Measurements from ENCODE around the gene CIB4.

CIB4 gene

GRCh38 chr2:26612522-26613240, 28.5 kb downstream of the CIB4 start:
- no peak overlapping the region for H3K14ac ChIP-seq (ENCODE audit: low read length in 2 of 2)
- no peak overlapping the region for H3K4ac ChIP-seq (ENCODE audit: low read depth in 1 of 2, low read length in 2 of 2)
- H4K91ac ChIP-seq (ENCODE audit: low read length): no peak overlapping the region
- H3K27me3 ChIP-seq (ENCODE audit: control insufficient read depth in 1 of 2, insufficient read depth in 1 of 2, low read length in 2 of 2): peaks cover 49 to 94% of the 10 kb centered on the region in 2 experiments
- no peak overlapping the region for H4K8ac ChIP-seq (ENCODE audit: low read length)
- H3K23ac ChIP-seq (ENCODE audit: low read length in 2 of 2): no peak overlapping the region
- H3K4me1 ChIP-seq (ENCODE audit: control insufficient read depth, insufficient read depth, low read depth, low read length): peaks cover 5% of the 10 kb centered on the region
- no peak overlapping the region for H2BK5ac ChIP-seq (ENCODE audit: low read depth, low read length, poor library complexity, severe bottlenecking)
- no peaks in the 10 kb centered on the region for H3K9me3 ChIP-seq (ENCODE audit: control insufficient read depth, low read length)
- peak overlapping the region in 1 of 2 experiments; percentile 23 for H2BK12ac ChIP-seq (ENCODE audit: low read length in 2 of 2)
- no peak overlapping the region for H2BK120ac ChIP-seq (ENCODE audit: low read depth, low read length)
- peak overlapping the region; percentile 60 for H2BK15ac ChIP-seq (ENCODE audit: low read depth, poor library complexity, severe bottlenecking)
- H3K27ac ChIP-seq (ENCODE audit: low read length, poor library complexity, severe bottlenecking): no peak overlapping the region
- H3K18ac ChIP-seq (ENCODE audit: low read depth in 1 of 2, low read length in 2 of 2): no peak overlapping the region
- H3K4me2 ChIP-seq (ENCODE audit: low read length, poor library complexity, severe bottlenecking): no peak overlapping the region
- H3K9ac ChIP-seq (ENCODE audit: low read length): no peak overlapping the region
- no peak for DNase-seq
- WGBS: 50% methylated on average over 8 of the region's 8 CpGs
- no peak overlapping the region for H2AK5ac ChIP-seq (ENCODE audit: low read length, severe bottlenecking)
- no peak overlapping the region for H2AFZ ChIP-seq (ENCODE audit: low read depth, low read length)
- no peaks in the 10 kb centered on the region for H3K36me3 ChIP-seq (ENCODE audit: control insufficient read depth in 1 of 2, insufficient read depth in 2 of 2, low read depth in 1 of 2, low read length in 2 of 2)
- no peaks in the 10 kb centered on the region for H3K79me1 ChIP-seq (replicated peaks; ENCODE audit: low read length, poor library complexity, severe bottlenecking)
- no peak overlapping the region for H3K4me3 ChIP-seq (ENCODE audit: insufficient read depth in 1 of 2, low read depth in 1 of 2, low read length in 2 of 2)

GRCh38 chr2:26612034-26612433, 29.1 kb downstream of the CIB4 start:
- Histone ChIP-seq H3K4ac (ENCODE audit: low read depth in 1 of 2, low read length in 2 of 2) (no peak overlapping the region), H3K4me1 (ENCODE audit: control insufficient read depth, insufficient read depth, low read depth, low read length) (peaks cover 5% of the 10 kb centered on the region), H3K27me3 (ENCODE audit: control insufficient read depth in 1 of 2, insufficient read depth in 1 of 2, low read length in 2 of 2) (peaks cover 42 to 91% of the 10 kb centered on the region in 2 experiments), H3K23ac (ENCODE audit: low read length in 2 of 2) (no peak overlapping the region), H2AK5ac (ENCODE audit: low read length, severe bottlenecking) (no peak overlapping the region), H2AFZ (ENCODE audit: low read depth, low read length) (no peak overlapping the region), H4K8ac (ENCODE audit: low read length) (no peak overlapping the region), H3K14ac (ENCODE audit: low read length in 2 of 2) (peak overlapping the region in 1 of 2 experiments; percentile 45), H4K91ac (ENCODE audit: low read length) (no peak overlapping the region), H3K79me1 (replicated peaks; ENCODE audit: low read length, poor library complexity, severe bottlenecking) (no peaks in the 10 kb centered on the region), H3K9ac (ENCODE audit: low read length) (no peak overlapping the region), H2BK12ac (ENCODE audit: low read length in 2 of 2) (peak overlapping the region in 1 of 2 experiments; percentile 72), H3K9me3 (ENCODE audit: control insufficient read depth, low read length) (no peaks in the 10 kb centered on the region), H3K27ac (ENCODE audit: low read length, poor library complexity, severe bottlenecking) (no peak overlapping the region), H2BK5ac (ENCODE audit: low read depth, low read length, poor library complexity, severe bottlenecking) (no peak overlapping the region), H3K36me3 (ENCODE audit: control insufficient read depth in 1 of 2, insufficient read depth in 2 of 2, low read depth in 1 of 2, low read length in 2 of 2) (no peaks in the 10 kb centered on the region), H3K4me3 (ENCODE audit: insufficient read depth in 1 of 2, low read depth in 1 of 2, low read length in 2 of 2) (no peak overlapping the region), H2BK120ac (ENCODE audit: low read depth, low read length) (no peak overlapping the region), H3K18ac (ENCODE audit: low read depth in 1 of 2, low read length in 2 of 2) (peak overlapping the region in 1 of 2 experiments; percentile 48), H2BK15ac (ENCODE audit: low read depth, poor library complexity, severe bottlenecking) (no peak overlapping the region), H3K4me2 (ENCODE audit: low read length, poor library complexity, severe bottlenecking) (no peak overlapping the region)
- DNase-seq: no peak
- WGBS: 100% methylated on average over 1 of the region's 2 CpGs

- H3K14ac ChIP-seq (ENCODE audit: low read length in 2 of 2): peak overlapping the region in 1 of 2 experiments; percentile 61
- no peak overlapping the region for H3K9ac ChIP-seq (ENCODE audit: low read length)
- H3K18ac ChIP-seq (ENCODE audit: low read depth in 1 of 2, low read length in 2 of 2): peak overlapping the region; percentile 52 to 61
- H3K36me3 ChIP-seq (ENCODE audit: control insufficient read depth in 1 of 2, insufficient read depth in 2 of 2, low read depth in 1 of 2, low read length in 2 of 2): no peaks in the 10 kb centered on the region
- H3K27me3 ChIP-seq (ENCODE audit: control insufficient read depth in 1 of 2, insufficient read depth in 1 of 2, low read length in 2 of 2): peaks cover 29 to 91% of the 10 kb centered on the region in 2 experiments
- H2BK15ac ChIP-seq (ENCODE audit: low read depth, poor library complexity, severe bottlenecking): no peak overlapping the region
- no peak overlapping the region for H2BK5ac ChIP-seq (ENCODE audit: low read depth, low read length, poor library complexity, severe bottlenecking)
- 83% methylated on average over 6 of the region's 7 CpGs for WGBS
- no peak overlapping the region for H2AFZ ChIP-seq (ENCODE audit: low read depth, low read length)
- peak overlapping the region in 1 of 2 experiments; percentile 19 for H3K23ac ChIP-seq (ENCODE audit: low read length in 2 of 2)
- H3K4me1 ChIP-seq (ENCODE audit: control insufficient read depth, insufficient read depth, low read depth, low read length): peaks cover 5% of the 10 kb centered on the region
- H2BK12ac ChIP-seq (ENCODE audit: low read length in 2 of 2): peak overlapping the region; percentile 64 to 80
- no peak overlapping the region for H3K4me2 ChIP-seq (ENCODE audit: low read length, poor library complexity, severe bottlenecking)
- H2AK5ac ChIP-seq (ENCODE audit: low read length, severe bottlenecking): no peak overlapping the region
- no peak overlapping the region for H3K27ac ChIP-seq (ENCODE audit: low read length, poor library complexity, severe bottlenecking)
- no peak for DNase-seq
- H3K4me3 ChIP-seq (ENCODE audit: insufficient read depth in 1 of 2, low read depth in 1 of 2, low read length in 2 of 2): no peak overlapping the region
- no peak overlapping the region for H2BK120ac ChIP-seq (ENCODE audit: low read depth, low read length)
- H3K79me1 ChIP-seq (replicated peaks; ENCODE audit: low read length, poor library complexity, severe bottlenecking): no peaks in the 10 kb centered on the region
- no peak overlapping the region for H4K8ac ChIP-seq (ENCODE audit: low read length)
- no peak overlapping the region for H3K4ac ChIP-seq (ENCODE audit: low read depth in 1 of 2, low read length in 2 of 2)
- no peaks in the 10 kb centered on the region for H3K9me3 ChIP-seq (ENCODE audit: control insufficient read depth, low read length)
- peak overlapping the region; percentile 78 for H4K91ac ChIP-seq (ENCODE audit: low read length)
These were observed 30.4 kb downstream of the CIB4 start for GRCh38 chr2:26610504-26611335.

- Histone ChIP-seq H3K4me3 (ENCODE audit: insufficient read depth in 1 of 2, low read depth in 1 of 2, low read length in 2 of 2) (no peak overlapping the region), H3K27me3 (ENCODE audit: control insufficient read depth in 1 of 2, insufficient read depth in 1 of 2, low read length in 2 of 2) (peaks cover 21 to 83% of the 10 kb centered on the region in 2 experiments), H2BK120ac (ENCODE audit: low read depth, low read length) (no peak overlapping the region), H3K18ac (ENCODE audit: low read depth in 1 of 2, low read length in 2 of 2) (peak overlapping the region; percentile 40 to 73), H2AK5ac (ENCODE audit: low read length, severe bottlenecking) (no peak overlapping the region), H2BK5ac (ENCODE audit: low read depth, low read length, poor library complexity, severe bottlenecking) (no peak overlapping the region), H3K79me1 (replicated peaks; ENCODE audit: low read length, poor library complexity, severe bottlenecking) (no peaks in the 10 kb centered on the region), H3K4me1 (ENCODE audit: control insufficient read depth, insufficient read depth, low read depth, low read length) (peaks cover 5% of the 10 kb centered on the region), H2BK15ac (ENCODE audit: low read depth, poor library complexity, severe bottlenecking) (no peak overlapping the region), H3K9ac (ENCODE audit: low read length) (no peak overlapping the region), H3K23ac (ENCODE audit: low read length in 2 of 2) (no peak overlapping the region), H4K91ac (ENCODE audit: low read length) (peak overlapping the region; percentile 48), H2BK12ac (ENCODE audit: low read length in 2 of 2) (peak overlapping the region in 1 of 2 experiments; percentile 80), H3K36me3 (ENCODE audit: control insufficient read depth in 1 of 2, insufficient read depth in 2 of 2, low read depth in 1 of 2, low read length in 2 of 2) (no peaks in the 10 kb centered on the region), H3K14ac (ENCODE audit: low read length in 2 of 2) (peak overlapping the region in 1 of 2 experiments; percentile 58), H3K9me3 (ENCODE audit: control insufficient read depth, low read length) (no peaks in the 10 kb centered on the region), H2AFZ (ENCODE audit: low read depth, low read length) (peak overlapping the region; percentile 39), H4K8ac (ENCODE audit: low read length) (peak overlapping the region; percentile 73), H3K27ac (ENCODE audit: low read length, poor library complexity, severe bottlenecking) (no peak overlapping the region), H3K4me2 (ENCODE audit: low read length, poor library complexity, severe bottlenecking) (no peak overlapping the region), H3K4ac (ENCODE audit: low read depth in 1 of 2, low read length in 2 of 2) (no peak overlapping the region)
- DNase-seq: peak; percentile 53
- WGBS: 17% methylated on average over 10 of the region's 10 CpGs
These were observed 31.3 kb downstream of the CIB4 start for GRCh38 chr2:26609839-26610277.
